GM19455 (cell line): ENCODE measurements around the gene SDR39U1.

Experiments
- ATAC-seq: cut with Tn5 transposase; IDR thresholded peaks from one replicate; pipeline ENCODE4 v1.9.1; 2021; ENCODE audit not compliant: unreplicated experiment

The SDR39U1 gene

GRCh38 chr14:24443053-24443665 lies 583 bp upstream of the SDR39U1 start:
- no peak for ATAC-seq

- ATAC-seq = no peak
Measured at GRCh38 chr14:24441904-24442239, 704 bp downstream of the SDR39U1 start.

GRCh38 chr14:24441485-24441884 lies 1.1 kb downstream of the SDR39U1 start:
- ATAC-seq = no peak

GRCh38 chr14:24440606-24441399 lies 1.8 kb downstream of the SDR39U1 start:
- ATAC-seq = no peak

DNA sequence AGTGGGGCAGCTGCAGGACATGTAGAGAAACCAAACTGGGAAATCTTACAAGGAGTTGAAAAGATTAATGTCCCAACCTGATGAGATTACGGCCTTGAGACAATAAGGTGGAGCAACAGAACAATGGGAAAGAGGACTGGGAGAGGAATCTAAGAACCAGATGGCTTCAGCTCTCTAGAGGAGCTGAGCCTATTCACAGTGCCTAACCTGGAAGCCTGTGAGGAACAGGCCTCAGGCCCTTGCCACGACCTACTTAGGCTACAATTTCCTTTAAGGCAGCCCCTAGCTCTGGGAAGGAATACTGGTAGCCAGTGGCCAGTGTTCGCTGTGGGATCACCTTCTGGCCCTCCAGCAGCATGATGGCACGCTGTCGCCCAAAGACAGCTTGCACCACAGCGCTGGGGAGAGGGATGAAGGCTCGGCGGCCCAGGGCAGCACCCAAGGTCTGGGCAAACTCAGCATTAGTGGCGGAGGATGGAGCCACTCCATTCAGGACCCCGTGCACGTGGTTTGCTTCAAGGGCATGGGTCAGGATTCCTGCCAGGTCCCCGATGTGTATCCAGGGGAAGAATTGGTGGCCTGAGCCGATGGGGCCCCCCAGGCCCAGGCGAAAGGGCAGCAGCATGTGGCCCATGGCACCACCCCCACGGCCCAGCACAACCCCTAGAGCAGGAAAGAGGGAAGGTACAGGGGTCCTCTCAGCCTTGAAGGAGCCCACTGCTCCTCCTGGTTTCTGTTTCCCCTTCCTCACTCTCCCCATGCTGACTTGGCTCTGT lies 2.6 kb downstream of the SDR39U1 start:
- no peak for ATAC-seq

- no peak for ATAC-seq
Measured at GRCh38 chr14:24439257-24439656, 3.3 kb downstream of the SDR39U1 start.

- ATAC-seq = no peak
Measured at GRCh38 chr14:24438223-24439097, 4.1 kb downstream of the SDR39U1 start.

DNA sequence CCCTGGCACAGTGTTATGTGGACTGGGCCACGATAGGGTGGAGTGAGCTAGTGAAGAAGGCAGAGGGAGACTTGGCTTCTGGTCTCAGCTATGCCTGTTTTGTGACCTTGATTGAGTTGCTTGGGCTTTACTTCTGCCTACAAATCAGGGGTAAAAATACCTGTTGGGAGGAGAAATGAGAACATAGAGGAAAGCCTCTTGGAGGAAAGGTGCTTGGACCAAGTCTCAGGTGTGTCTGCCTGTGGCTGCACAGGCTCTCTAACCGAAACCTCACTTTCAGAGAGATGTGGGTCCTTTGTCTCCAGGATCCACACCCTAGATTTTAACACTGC lies 4.9 kb downstream of the SDR39U1 start:
- no peak for ATAC-seq

- ATAC-seq = no peak
Measured at GRCh38 chr14:24437020-24437735, 5.4 kb downstream of the SDR39U1 start.

- ATAC-seq = no peak
Measured at GRCh38 chr14:24436355-24437019, 6.1 kb downstream of the SDR39U1 start.

DNA sequence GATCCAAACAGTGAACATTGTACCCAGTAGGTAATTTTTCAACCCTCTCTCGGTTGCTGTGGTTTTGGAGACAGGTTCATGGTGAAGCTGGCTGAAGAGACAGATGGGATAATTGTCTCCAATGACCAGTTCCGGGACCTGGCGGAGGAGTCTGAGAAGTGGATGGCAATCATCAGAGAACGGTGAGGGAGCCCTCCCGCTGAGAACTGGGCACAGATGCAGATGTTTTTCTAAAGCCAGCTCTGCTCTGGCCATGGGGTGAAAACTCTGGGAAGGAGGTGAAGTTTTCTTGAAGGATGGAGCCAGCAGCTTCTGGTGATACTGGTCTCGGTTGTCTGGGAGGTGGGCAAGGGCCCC lies 6.6 kb downstream of the SDR39U1 start:
- no peak for ATAC-seq

- ATAC-seq = no peak
Measured at GRCh38 chr14:24435192-24435810, 7.3 kb downstream of the SDR39U1 start.

DNA sequence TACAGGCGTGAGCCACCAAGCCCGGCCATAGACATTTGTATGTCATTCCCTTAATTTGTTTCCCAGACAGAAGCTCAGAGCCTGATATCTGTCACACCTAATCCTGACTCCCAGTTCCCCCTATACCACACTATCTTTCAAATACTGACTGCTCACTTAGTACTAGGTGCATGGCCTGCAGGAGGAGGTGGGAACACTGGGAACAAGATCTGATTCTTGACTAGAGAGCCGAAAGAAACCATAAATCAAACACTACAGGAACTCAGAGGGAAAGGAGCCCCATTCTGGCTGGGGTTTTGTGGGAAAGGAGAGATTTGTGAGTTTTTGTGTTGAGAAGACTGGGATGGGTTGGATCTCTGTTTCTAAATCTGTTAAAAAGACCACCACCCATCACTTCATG lies 7.9 kb downstream of the SDR39U1 start:
- ATAC-seq = no peak

DNA sequence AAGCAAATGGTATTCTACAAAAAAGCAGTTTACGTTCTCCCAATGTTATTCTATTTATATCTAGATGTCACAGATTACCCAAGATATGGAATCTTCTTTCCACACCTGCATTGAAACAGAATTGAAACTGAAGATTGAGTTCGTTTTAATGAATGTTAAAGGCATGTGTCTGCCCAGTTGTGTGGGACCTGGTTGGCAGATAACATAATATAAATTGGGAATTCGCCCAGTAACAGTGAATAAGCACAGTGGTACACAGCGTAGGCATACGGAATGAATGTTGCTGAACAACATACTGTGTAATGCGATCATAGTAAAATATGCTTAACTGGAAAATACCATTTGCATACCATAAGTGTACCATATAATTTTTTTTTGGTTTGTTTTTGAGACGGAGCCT lies 8.5 kb downstream of the SDR39U1 start:
- no peak for ATAC-seq

GRCh38 chr14:24432259-24433131 lies 10.1 kb downstream of the SDR39U1 start:
- no peak for ATAC-seq

DNA sequence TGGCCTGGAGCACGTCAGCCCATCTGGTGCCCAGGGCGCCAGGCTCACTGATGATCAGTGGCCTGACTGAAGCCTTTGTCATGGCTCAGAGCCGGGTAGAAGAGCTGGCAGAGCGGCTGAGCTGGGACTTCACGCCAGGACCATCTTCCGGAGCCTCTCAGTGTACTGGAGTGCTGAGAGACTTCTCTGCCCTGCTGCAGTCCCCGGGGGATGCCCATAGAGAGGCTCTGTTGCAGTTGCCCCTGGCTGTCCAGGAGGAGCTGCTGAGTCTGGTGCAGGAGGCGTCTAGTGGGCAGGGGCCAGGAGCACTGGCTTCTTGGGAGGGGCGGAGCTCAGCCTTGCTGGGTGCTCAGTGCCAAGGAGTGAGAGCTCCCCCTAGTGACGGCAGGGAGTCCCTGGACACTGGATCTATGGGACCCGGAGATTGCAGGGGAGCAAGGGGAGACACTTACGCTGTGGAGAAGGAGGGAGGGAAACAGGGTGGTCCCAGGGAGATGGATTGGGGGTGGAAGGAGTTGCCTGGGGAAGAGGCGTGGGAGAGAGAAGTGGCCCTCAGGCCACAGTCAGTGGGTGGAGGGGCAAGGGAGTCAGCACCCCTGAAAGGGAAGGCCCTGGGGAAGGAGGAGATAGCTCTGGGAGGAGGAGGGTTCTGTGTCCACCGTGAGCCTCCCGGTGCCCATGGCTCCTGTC lies 10.9 kb downstream of the SDR39U1 start:
- no peak for ATAC-seq

DNA sequence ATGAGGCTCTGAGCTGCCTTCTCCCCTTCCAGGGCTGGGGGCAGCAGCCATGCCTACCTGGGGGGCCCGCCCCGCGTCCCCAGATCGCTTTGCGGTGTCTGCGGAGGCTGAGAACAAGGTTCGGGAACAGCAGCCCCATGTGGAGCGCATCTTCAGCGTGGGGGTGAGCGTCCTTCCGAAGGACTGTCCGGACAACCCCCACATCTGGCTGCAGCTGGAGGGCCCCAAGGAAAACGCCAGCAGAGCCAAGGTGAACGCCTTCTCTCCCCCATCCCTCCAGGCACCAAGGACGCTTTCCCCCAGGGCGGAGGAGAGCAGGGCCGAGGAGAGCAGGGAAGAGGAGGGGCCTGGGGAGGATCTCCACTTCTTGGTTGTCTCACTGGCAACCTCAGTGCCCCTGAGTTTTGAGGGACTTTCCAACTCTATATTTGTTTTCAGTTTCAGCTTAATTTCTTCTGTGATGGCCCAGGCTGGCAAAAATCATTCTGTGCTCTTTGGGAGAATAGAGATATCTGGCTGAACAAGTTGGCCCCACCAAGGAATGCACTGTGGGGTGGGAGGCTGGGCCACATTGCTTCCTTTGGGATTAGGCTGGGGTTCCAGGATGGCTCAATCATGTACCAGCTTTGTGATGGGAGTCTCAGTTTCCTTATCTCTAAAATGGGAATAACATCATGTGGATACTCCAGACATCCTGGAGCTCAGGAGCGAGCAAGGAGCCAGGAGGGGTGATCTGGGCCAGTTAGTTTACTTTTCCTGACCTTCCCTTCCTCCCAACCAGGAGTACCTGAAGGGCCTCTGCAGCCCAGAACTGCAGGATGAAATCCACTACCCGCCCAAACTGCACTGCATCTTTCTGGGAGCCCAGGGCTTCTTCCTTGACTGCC lies 11.7 kb downstream of the SDR39U1 start:
- ATAC-seq = no peak
